Measurements from ENCODE around the gene MTERF1. TPM values are rescaled to one million over a fixed set of nuclear protein-coding genes. Genes with fewer than 3 reads are reported as not detected.
A peak's percentile ranks its signal among the peaks of the same experiment; 100 is the strongest.

MTERF1 gene
- total RNA-seq, 1 donor from 2014 or later, result 11.9 TPM

DNA sequence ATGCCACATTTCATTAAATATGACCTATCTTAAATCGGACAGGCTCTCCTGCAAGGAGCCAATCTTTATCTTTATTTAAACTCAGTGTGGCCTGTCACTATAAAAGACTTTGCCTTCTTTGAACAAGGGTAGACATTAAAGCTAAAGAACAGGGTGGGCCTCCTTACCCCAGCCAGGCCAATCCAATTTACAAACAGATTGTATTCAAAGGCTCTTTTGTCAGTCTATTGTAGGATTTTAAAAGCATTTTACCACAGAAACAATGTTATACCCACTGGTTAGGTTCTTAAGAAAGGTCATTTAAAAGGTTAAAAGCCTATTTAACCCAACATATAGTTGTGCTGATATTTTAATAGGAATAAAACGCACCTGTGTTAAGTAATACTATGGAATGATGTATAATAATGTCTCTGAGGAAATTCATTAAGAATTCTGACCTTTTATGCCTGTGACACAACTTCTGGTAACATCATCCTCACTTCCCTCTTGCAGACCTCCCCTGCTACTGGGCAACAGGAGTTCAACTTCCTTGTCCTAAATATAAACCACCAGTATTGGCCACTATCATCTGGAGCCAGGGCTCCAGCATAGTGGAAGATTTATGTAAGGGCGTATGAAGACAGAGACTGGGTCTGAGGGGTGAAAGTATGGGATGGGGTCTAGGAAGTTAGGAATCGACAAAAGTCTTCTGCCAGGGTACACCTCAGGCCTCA is 32.5 kb downstream of the MTERF1 start:
- no peak for DNase-seq (ENCODE audit: low read depth, low spot score)
- Mint-ChIP-seq H3K27ac (ENCODE audit: unreplicated experiment) (peak overlapping the region; percentile 57), H3K9me3 (peaks cover 13% of the 10 kb centered on the region), H3K4me3 (no peak overlapping the region), H3K27me3 (ENCODE audit: low read depth) (no peaks in the 10 kb centered on the region), H3K4me1 (peaks cover 14% of the 10 kb centered on the region), H3K36me3 (ENCODE audit: low read depth) (peaks cover 22% of the 10 kb centered on the region)
- TF ChIP-seq, protein P1, sequence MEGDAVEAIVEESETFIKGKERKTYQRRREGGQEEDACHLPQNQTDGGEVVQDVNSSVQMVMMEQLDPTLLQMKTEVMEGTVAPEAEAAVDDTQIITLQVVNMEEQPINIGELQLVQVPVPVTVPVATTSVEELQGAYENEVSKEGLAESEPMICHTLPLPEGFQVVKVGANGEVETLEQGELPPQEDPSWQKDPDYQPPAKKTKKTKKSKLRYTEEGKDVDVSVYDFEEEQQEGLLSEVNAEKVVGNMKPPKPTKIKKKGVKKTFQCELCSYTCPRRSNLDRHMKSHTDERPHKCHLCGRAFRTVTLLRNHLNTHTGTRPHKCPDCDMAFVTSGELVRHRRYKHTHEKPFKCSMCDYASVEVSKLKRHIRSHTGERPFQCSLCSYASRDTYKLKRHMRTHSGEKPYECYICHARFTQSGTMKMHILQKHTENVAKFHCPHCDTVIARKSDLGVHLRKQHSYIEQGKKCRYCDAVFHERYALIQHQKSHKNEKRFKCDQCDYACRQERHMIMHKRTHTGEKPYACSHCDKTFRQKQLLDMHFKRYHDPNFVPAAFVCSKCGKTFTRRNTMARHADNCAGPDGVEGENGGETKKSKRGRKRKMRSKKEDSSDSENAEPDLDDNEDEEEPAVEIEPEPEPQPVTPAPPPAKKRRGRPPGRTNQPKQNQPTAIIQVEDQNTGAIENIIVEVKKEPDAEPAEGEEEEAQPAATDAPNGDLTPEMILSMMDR (conservative IDR thresholded peaks at IDR 0.05), result no peak

DNA sequence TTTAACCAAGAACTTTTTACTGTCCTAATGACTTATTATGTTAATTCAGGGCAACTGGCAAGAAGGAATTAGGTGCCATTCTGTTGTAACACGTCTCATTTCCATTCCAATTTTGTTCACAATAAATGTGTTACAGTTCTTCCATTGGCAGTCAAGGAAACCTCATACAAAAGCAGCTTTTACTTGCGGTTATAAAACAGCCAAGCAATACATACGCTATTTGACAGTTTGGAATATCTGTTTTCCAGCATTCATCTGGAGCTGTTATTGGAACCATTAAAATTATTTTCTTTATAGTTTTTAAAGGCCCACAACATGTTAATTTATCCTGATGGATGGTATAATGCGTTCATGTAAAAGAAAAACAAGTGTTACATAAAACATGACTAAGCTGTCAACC is 33.3 kb downstream of the MTERF1 start:
- H3K27me3 Mint-ChIP-seq (ENCODE audit: low read depth), result no peaks in the 10 kb centered on the region
- peaks cover 15% of the 10 kb centered on the region for H3K36me3 Mint-ChIP-seq (ENCODE audit: low read depth)
- TF ChIP-seq, protein P1 (conservative IDR thresholded peaks at IDR 0.05), result no peak
- no peak overlapping the region for H3K27ac Mint-ChIP-seq (ENCODE audit: unreplicated experiment)
- H3K4me3 Mint-ChIP-seq, result no peak overlapping the region
- no peak for DNase-seq (ENCODE audit: low read depth, low spot score)
- peaks cover 9% of the 10 kb centered on the region for H3K9me3 Mint-ChIP-seq
- peaks cover 14% of the 10 kb centered on the region for H3K4me1 Mint-ChIP-seq

DNA sequence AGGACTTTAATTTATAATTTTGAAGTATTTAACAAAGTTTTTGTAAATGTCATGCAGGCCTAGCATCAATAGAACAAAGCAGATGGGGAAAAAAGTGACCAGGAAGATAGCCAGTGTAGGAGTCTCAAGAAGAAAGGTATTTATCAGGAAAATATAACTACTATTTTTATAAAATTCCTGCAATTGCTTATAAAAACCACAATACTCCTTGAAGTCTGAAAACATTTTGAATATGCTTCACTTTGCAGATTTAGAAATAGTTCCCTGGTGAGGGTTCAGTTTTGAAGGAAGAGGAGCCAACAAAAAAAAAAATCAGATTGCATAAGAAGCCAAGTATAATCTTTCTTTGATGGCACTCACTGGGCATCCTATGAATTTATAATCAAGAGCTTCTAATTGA is 34.1 kb downstream of the MTERF1 start:
- H3K27me3 Mint-ChIP-seq (ENCODE audit: low read depth), result no peaks in the 10 kb centered on the region
- H3K9me3 Mint-ChIP-seq, result peaks cover 10% of the 10 kb centered on the region
- H3K4me1 Mint-ChIP-seq, result peaks cover 14% of the 10 kb centered on the region
- TF ChIP-seq, protein P1 (conservative IDR thresholded peaks at IDR 0.05), result no peak
- H3K27ac Mint-ChIP-seq (ENCODE audit: unreplicated experiment), result no peak overlapping the region
- no peak overlapping the region for H3K4me3 Mint-ChIP-seq
- no peak for DNase-seq (ENCODE audit: low read depth, low spot score)
- H3K36me3 Mint-ChIP-seq (ENCODE audit: low read depth), result peaks cover 14% of the 10 kb centered on the region

DNA sequence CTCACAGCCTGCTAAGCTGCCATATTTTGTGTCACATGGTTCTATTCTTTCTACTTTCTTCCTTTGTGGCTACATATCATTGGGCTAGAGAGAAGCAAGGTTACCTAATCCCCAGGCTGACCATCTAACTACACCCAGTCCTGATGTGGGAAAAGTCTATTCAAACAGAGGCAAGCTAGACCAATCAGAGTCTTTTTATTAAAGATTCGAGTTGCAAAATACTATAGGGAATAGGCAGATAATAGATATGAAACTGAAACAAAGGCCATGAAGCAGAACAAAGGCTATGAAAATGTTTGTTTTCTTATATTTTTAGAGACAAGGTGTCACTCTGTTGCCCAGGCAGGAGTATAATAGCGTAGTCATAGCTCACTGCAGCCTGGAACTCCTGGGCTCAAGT is 36.7 kb downstream of the MTERF1 start:
- no peaks in the 10 kb centered on the region for H3K27me3 Mint-ChIP-seq (ENCODE audit: low read depth)
- H3K9me3 Mint-ChIP-seq, result peaks cover 14% of the 10 kb centered on the region
- TF ChIP-seq, protein P1 (conservative IDR thresholded peaks at IDR 0.05), result no peak
- peaks cover 14% of the 10 kb centered on the region for H3K4me1 Mint-ChIP-seq
- no peak overlapping the region for H3K4me3 Mint-ChIP-seq
- no peak overlapping the region for H3K27ac Mint-ChIP-seq (ENCODE audit: unreplicated experiment)
- DNase-seq (ENCODE audit: low read depth, low spot score), result no peak
- peaks cover 15% of the 10 kb centered on the region for H3K36me3 Mint-ChIP-seq (ENCODE audit: low read depth)

DNA sequence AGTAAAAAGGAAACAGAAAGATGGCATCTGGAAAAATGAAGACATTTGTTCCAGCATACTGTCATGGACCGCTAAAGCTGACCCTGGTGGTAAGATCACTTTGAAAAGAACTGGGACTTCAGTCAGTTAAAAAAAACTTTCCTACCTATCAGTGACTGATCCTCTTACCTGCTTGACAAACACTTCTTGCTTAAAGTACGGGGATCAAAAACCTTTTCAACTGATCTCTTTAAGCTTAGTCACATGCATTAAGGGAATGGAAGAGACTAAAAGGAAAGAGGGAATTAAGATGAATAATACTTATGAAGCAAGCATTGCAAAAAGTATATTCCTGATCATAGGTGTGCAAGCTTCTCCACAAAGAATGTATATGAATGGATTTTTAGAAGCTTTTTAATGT is 42.1 kb downstream of the MTERF1 start:
- H3K4me3 Mint-ChIP-seq, result no peak overlapping the region
- no peaks in the 10 kb centered on the region for H3K27me3 Mint-ChIP-seq (ENCODE audit: low read depth)
- peaks cover 13% of the 10 kb centered on the region for H3K4me1 Mint-ChIP-seq
- peaks cover 7% of the 10 kb centered on the region for H3K9me3 Mint-ChIP-seq
- H3K27ac Mint-ChIP-seq (ENCODE audit: unreplicated experiment), result no peak overlapping the region
- peaks cover 8% of the 10 kb centered on the region for H3K36me3 Mint-ChIP-seq (ENCODE audit: low read depth)
- TF ChIP-seq, protein P1 (conservative IDR thresholded peaks at IDR 0.05), result no peak
- DNase-seq (ENCODE audit: low read depth, low spot score), result no peak

Data from neural crest cell (in vitro differentiated cells).